GM13976 (cell line): ENCODE measurements around the gene SPOCK2.

Experiments used
- DNase-seq: peaks from one replicate; pipeline ENCODE4 v3.0.0; 2012; ENCODE audit warnings: low spot score
- in situ Hi-C: fragments of 300-500 bp; cut with MboI; formaldehyde crosslinking; loops from one replicate; pipeline ENCODE4 v1.12.0; 2022; ENCODE audit warnings: low sequenced_read_pairs, mixed read lengths, inconsistent platforms; ENCODE audit not compliant: unreplicated experiment
- TF ChIP-seq, protein P1 (sequence below): IDR thresholded peaks from 2 replicates; pipeline ENCODE4 v1.5.1; 2012; ENCODE audit warnings: borderline replicate concordance, mild to moderate bottlenecking; ENCODE audit not compliant: insufficient read depth; ENCODE audit errors: extremely low read depth, missing control alignments, control extremely low read depth

SPOCK2 gene

DNA sequence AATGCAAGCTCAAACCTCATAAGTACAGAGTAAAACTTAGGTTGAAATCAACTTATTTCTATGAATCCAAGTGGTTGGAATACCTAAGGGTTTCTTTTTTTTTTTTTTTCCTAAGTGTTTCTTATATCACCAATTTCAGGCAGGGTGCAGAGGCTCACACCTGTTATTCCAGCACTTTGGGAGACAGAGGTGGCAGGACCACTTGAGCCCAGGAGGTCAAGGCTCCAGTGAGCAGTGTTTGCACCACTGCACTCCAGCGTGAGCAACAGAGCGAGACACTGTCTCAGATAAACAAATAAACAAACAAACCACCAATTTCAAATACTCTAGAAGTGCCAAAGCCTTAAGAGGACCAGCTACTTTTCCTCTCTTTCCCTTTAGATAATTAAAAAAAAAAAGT, 39.2 kb upstream of the SPOCK2 start:
- no peak for DNase-seq
- TF ChIP-seq, protein P1, sequence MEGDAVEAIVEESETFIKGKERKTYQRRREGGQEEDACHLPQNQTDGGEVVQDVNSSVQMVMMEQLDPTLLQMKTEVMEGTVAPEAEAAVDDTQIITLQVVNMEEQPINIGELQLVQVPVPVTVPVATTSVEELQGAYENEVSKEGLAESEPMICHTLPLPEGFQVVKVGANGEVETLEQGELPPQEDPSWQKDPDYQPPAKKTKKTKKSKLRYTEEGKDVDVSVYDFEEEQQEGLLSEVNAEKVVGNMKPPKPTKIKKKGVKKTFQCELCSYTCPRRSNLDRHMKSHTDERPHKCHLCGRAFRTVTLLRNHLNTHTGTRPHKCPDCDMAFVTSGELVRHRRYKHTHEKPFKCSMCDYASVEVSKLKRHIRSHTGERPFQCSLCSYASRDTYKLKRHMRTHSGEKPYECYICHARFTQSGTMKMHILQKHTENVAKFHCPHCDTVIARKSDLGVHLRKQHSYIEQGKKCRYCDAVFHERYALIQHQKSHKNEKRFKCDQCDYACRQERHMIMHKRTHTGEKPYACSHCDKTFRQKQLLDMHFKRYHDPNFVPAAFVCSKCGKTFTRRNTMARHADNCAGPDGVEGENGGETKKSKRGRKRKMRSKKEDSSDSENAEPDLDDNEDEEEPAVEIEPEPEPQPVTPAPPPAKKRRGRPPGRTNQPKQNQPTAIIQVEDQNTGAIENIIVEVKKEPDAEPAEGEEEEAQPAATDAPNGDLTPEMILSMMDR, result no peak
- in situ Hi-C loops, result loop anchor here (10.0 kb wide), 1 partner anchor 207 kb away; no protein-coding TSS in a partner anchor

DNA sequence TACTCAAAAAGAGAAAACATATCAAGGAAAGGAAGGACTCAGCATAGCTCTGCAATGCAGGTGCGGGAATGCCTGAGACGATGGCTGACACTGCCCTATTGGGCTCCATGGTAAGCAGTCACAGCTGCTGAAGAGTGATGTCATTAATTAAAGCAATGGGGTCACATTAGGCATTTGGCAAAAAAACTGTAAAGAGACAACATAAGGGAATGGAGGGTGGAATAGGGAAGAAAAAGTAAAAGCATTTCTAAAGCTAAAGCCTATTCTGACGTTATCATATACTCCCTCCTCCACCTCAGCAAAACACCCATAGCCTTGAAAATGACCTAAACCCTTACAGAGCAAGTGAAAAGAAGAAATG, 38.5 kb upstream of the SPOCK2 start:
- TF ChIP-seq, protein P1, result no peak
- DNase-seq, result no peak
- in situ Hi-C loops, result loop anchor here (10.0 kb wide), 1 partner anchor 208 kb away; no protein-coding TSS in a partner anchor

DNA sequence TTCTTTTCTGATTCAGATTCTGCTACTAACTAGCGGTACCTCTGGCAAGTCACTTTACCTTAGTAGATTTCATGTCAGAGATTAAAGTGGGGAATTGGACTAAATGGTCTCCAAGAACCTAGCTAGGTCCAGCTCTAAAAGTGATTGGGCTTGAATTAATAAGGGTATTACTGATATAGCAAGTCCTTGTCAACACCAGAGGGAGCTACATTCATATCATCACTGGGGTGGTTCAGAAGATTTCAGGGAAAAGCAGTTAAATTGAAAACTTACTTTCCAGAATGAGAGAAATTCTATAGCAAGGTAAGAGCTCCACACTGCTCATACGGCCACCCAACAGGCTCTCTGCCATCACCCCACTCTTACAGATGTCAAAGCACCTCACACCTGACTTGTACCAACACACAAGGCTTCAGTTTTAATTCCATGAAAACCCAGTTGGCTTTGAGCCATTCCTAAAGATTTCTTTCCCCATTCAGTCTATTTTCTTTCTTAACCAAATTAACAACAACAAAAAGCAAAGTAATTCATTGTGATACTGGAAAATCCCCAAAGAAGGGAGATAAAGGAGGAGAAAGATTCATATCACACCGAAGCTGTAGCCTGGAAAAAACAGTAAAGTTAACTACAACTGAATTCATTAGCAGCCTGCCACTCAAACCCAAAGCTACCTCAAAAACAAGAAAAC, 38.0 kb upstream of the SPOCK2 start:
- DNase-seq, result peak; percentile 39
- in situ Hi-C loops, result loop anchor here (10.0 kb wide), 1 partner anchor 208 kb away; no protein-coding TSS in a partner anchor
- TF ChIP-seq, protein P1, result no peak

DNA sequence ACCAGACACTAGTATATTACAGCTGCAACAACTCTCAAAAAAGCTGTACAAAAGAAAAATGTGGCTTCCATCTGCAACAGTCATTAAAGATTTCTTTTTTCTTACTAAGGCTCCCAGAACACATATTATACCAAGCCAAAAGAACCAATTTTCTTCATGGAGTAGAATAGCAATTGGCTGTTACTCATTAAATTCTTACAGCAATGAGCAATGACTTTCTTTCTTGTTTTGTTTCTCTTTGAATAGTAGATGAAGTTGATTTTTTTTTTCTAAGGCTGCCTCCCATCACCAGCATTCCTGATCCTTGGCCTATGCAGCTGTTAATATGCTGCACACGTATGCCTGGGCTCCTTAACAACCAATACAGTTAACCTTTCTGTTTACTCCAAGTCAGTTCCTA, 36.6 kb upstream of the SPOCK2 start:
- DNase-seq, result no peak
- in situ Hi-C loops, result loop anchor here (10.0 kb wide), 1 partner anchor 210 kb away; no protein-coding TSS in a partner anchor
- TF ChIP-seq, protein P1, result no peak

DNA sequence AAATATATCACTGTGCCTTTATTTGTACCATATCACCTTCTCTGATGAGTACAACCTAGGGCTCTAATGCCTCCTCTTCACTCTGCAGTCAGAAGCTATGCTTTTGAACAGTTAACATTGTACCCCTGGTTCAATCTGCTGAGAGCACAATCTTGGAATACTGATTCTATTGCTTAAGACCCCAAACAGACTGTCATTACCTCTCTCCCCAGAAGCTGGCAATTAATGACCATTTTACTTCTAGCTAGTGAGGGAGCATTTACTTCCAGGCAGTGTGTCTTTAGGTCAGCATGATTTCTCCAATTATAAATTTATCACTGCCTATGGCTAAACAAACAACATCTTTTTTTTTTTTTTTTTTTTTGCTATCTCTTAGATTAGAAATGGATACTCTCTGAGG, 36.0 kb upstream of the SPOCK2 start:
- in situ Hi-C loops, result loop anchor here (10.0 kb wide), 1 partner anchor 210 kb away; no protein-coding TSS in a partner anchor
- DNase-seq, result no peak
- TF ChIP-seq, protein P1, result no peak

DNA sequence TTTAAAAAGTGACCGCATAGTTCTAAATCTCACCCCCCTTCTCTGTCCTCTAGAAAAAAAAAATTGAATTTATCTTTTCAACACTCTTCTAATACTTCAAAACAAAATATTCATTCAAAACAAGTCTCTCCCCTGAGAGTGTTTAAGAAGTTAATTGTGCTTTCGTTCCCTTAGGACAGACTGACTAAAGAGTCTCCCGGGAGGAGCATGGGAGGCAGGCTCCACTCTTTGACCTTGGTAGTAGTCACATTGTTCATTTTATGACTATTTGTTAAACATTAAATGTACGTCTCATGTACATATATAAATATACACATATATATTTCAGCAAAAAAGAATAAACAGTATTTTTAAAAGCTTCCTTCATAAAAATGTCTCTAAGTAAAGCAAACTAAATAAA, 35.3 kb upstream of the SPOCK2 start:
- DNase-seq, result no peak
- TF ChIP-seq, protein P1, result no peak

More for the DNA sequence above, 35.3 kb upstream of the SPOCK2 start:
- in situ Hi-C loops, result loop anchor here (10.0 kb wide), 1 partner anchor 211 kb away; no protein-coding TSS in a partner anchor
